ENCODE results near the gene ZNF343.
"Not testable (repeated sequence)": the region's sequence is repeated elsewhere in the genome, so short reads cannot be mapped to it uniquely, and the experiment has no call there.

Gene ZNF343

DNA sequence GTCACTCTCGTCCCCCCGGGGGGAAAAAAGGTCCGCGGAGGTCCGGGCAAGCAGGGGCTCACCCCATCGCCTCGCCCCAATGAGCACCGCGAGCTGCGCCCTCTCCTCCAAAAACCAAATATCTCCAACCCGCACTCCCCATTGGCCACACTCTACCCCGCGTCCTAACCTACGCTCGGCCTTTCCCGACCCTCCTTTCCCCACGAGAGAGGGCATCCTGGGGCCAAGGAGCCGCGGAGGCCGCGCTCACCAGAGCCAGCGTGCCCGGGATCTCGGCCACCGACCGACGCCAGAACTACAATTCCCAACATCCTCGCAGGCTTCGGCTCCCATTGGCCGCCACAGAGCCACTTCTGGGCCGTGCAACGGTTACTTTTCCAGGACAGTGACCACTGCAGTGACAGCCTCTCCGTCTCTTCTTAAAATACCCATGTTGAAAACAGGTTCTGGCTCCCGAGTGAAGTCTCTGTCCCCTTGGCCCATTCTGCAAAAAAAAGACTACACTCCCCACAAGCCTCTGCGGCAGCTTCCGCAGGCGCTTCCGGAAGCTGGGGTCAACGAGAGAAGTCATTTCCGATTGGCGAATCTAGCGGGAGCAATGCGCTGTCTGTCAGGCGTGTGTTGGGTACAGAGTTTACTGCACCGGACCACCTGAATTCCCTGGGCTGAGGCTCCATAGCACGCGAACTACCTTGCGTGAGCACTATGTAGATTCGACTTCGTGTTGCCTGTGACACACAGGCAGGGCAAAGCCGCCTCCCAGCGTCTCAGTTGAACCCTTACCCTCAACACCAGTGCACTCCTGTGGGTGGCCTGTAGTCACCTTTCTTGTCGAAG, at the start of gene ZNF343:
TSS of gene ZNF343 (minus strand) at position 285 of the 837 bp plus-strand sequence. CDS start 15,020 bp downstream, outside the sequence.
- no peak for FAIRE-seq

DNA sequence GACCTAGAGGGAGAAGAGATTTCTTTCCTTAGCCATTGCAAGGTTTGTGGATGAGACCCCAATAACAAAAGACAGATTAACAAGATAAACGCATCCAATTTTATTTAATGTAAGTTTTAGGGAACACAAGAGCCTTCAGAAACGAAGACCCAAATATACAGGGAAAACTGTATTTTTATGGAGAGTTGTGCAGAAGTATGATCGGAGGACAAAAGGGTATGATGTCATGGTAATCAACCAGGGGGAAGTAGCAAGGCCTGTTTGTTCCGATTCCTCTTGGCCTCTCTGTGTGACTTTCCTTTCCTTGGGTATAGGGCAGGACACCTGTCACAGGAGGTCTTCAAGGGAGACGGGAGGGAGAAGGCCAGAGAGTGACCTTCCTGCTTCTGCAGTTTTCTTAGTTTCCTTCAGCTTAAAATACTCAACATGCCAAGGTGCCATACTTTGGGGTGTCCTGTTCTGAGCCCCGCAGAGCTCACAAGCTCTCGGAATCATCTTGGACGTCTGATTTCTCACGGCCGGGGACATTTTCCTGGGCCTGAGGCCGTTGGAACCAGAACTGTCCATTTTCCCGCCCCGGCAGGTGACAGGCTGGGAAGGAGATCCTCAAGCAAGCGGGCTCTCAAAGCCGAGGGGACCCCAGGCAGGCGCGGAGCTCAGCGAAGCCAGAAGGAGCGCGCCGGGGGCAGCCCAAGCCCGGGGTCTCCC, 49.3 kb upstream of the ZNF343 start:
- no peak for FAIRE-seq

DNA sequence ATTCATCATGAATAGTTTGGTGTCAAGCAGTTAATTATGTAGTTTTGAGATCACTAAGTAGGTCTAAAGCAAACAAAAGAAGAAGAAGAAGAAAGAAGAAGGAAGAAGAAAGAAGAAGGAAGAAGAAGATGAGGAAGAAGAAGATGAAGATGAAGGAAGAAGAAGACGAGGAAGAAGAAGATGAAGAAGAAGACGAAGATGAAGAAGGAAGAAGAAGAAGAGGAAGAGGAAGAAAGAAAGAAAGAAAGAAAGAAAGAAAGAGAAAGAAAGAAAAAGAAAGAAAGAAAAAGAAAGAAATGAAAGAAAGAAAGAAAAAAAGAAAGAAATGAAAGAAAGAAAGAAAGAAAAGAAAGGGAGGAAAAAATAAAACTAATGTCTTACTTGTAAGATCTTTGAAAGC, 36.9 kb upstream of the ZNF343 start:
- FAIRE-seq, result no peak

DNA sequence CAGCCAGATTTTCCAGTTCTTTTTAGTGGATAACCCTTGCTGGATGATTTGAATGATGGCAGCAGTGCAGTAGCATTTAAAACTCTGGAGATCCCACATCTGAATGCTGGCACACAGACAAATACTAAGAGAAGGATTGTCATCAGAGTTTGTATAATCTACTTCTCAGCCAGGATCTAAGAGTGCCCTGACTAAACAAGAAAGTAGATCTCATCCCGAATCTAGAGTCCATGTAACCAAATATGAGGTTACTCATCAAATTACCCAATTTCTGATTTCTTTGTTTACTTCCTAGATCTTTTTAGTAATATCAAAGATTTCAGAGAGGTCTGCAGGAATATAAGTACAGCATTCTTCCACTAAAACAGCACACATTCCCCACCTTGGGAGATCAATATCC, 35.5 kb upstream of the ZNF343 start:
- no peak for FAIRE-seq

DNA sequence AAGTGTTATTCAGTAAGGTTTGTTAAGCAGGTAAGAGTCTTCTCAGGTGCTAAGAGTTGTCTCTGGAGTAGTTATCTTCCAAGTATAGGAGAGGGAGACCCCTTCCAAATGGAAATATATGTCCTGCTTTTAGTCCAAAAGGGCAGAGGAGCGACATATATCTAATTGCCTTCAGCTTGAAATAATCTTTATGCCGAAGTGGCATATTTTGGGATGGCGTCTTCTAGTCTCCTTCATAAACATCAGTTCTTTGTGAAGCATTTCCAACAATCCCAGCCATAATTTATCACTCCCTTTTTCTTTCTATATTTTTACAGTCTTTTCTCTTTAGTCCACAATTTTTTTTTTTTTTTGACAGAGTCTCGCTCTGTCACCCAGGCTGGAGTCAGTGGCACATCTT, 33.6 kb upstream of the ZNF343 start:
- FAIRE-seq, result no peak

DNA sequence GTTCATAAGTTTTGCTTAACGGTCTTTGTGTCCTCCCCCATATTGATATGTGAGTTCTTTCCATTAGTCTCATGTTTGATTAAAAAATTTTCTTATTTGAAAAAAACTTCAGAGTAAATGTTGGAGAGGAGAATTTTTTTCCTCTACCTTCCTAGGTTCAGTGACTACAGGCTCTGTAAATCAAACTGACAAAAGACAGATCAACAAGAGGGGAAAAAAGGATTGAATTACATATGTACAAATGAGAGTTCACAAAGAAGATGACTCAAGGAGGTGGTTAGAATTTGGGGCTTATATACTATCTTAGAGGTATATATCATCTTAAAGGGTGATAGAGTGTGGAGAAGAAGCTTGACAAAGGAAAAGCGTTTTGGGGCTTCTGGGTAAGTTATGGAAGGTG, 33.2 kb upstream of the ZNF343 start:
- no peak for FAIRE-seq

DNA sequence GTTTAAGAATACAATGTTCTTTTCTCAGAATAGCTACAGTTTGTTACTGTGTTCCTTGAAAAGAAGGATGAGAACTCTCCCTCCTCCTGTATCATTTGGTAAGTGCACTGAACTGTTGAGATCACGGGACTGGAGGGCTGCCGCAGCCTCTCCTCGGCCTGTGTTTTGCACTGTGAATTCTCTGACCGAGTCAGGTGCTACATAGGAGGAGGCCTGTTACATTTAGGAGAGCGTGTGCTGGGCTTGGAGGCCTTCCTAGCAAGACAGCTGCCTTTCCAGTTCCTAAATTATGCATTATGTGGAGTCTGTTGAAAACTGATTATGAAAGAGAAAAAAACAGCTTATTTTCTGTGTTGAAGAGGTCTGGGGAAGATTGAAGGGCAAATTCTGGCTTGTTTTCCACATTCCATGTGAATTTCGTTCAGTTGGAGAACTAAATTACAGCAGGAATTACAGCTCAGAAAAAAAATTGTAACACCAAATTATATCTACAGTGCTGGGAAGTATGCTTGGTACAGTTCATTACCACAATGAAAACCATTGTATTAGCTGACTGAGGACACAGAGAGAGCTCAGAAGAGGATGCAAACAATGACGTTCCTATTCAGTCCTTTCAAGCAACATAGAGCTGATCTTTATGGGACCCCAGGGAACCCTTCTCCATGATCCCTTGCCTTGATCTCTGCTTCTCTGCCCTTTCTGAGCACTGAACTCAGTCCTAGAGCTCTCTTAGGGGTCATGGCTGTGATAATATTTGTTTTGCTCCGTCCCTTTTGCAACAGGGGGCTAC, 30.4 kb upstream of the ZNF343 start:
- FAIRE-seq, result no peak

DNA sequence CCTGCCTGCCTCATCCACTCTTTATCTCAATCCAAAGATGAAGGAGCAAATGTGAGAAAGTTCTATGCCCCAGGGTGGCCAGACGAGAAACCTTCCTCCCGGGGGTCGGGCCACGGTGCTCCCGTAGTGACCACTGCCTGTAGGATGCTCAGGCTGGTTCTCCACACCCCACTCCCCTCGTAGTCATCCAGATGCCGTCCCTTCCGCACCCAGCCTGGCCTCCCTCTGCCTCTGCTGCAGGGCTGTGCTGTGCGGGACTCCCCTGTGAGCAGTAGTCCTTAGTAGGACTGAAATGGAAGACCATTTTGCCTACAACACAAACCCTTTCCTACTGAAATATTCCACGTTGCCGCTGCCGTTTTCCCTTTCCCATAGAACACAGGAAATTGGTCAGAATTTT, 29.6 kb upstream of the ZNF343 start:
- FAIRE-seq, result no peak

DNA sequence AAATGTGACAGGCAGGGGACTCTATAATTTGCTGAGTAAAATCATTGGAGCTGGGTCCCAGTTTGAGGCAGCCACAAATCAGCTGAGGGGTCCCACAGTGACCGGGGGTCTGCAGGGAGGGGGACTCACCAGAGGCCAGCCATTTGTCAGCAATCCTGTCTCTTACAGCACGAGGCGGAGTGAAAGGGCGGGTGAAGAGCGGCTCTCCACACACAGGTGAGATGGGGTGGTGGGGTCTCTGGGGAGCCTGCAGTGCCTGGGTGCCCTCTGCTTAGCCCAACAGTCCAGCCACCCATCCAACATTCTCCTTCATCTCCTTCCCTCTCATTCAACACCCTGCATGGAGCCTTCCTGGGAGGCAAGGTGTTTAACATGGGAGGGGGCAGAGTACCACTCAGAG, 28.4 kb upstream of the ZNF343 start:
- no peak for FAIRE-seq

DNA sequence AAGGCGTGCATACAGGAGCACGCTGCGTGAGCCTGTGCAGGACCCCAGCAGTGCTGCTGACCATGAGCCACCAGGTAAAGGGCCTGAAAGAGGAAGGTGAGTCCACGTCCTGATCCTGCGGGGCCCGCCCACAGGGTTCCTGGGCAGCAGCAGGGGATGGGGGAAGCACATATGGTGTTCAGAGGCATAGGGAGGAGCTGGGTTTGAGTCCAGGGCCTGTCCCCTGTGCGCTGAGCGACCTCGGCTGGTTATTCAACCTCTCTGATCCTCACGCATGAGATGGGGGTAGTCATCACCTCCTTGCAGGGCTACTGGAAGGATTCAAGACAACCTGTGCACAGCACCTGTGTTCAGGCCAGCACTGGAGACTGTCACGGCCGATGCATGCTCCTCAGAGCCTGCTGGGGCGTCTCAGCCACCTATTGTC, 27.9 kb upstream of the ZNF343 start, which contains the start of gene TMC2:
TSS of gene TMC2 (plus strand) at position 14 of the 427 bp plus-strand sequence. CDS start at position 63, 49 bp downstream.
- no peak for FAIRE-seq

DNA sequence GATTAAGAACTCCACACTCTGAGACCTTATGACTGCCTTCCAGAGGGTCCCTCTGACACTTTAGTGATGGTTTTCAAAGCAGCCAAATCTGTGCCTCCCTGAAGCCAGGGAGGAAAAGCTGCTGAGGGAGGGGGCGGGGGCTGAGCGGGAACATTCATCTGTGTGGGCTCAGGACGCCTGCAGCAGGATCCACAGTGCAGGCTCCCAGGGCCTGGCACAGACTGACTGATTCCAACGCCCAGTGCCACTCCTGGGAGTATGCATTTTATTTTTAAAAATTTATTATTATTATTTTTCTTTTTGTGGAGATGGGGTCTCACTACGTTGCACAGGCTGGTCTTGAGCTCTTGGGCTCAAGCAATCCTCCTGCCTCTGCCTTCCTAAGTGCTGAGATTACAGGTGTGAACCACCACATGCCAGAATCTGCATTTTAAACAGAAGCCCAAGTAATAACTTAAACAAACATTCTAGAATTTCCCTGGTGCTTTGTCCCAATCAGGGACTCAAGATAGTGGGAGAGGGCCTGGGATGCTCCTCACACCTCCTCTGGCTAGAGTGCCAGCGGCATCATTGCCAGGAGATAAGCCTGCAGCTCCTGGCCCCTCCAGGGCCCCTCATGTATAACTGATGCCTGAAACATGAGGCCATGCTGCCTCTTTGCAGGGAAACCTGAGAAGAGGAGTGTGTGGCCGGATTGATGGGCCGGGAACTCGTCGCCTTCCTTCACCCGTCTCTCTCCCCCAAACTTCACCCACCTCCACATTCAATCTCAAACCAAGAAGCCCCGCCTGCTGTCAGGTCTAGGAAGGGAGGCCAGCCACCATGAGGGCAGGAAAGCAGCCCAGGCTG, 27.2 kb upstream of the ZNF343 start:
- FAIRE-seq, result no peak

DNA sequence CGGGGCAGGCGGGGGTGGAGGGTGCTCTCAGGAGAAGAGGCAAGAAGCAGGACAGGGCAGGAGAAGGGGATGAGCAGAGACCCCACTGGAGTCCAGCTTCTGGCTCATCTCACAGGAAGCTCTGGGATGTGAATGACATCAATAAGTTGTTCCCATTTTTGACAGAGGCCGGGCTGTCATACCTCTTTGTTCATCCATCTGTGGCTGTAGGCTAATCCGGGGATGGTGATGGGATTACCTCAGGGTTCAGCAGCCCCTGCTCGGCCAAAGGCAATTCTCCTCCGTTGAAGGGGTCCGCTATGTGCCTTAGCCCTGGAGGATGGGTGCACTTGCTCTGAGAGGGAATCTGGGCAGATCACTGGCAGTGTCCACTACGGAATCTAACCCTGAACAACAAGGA, 24.4 kb upstream of the ZNF343 start:
- no peak for FAIRE-seq

DNA sequence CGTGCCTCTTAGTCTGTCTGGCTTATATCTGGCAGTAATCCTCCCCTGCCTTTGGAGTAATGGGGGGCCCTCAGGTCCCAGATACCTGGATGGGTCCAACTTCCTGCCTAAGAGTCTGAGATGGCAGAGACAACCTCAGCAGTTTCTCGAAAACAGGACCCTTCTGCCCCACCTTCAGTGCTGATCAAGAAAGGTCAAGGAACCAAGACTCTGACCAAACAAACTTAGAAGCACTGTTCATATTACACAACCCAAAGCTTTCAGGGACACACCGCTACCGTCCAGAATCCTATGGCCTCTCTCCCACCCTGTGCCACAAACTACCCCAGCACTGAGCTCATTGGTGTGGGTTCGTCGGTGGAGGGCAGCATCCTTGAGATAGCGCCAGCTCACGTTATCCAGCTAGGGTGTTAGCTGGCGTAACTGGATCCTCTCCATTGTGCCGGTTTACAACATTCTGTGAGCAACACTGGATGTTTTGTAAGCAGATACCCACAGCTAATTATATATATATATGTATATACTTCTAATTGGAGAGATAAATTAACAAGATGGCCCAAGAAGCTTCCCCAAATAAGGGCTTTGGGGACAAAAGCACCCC, 20.1 kb upstream of the ZNF343 start:
- FAIRE-seq, result no peak

DNA sequence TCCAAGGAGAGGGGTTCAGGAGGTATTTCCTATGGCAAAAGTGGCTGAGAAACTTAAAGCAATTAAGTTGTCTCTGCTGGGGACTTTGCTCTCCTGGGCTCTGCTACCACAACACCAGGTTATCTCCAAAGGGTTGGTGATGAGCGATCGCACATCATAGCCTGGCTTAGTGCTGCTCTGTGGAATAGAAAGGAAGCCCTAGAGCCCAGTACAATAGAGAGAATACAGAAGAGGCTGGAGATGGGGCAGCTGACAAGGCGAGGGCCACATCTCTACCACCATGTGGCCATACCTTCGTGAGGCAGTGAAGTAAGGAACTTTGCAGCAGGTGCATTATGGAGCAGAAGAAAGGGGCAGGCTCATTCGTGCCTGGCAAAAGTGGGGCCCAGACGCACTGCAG, 19.0 kb upstream of the ZNF343 start:
- no peak for FAIRE-seq

DNA sequence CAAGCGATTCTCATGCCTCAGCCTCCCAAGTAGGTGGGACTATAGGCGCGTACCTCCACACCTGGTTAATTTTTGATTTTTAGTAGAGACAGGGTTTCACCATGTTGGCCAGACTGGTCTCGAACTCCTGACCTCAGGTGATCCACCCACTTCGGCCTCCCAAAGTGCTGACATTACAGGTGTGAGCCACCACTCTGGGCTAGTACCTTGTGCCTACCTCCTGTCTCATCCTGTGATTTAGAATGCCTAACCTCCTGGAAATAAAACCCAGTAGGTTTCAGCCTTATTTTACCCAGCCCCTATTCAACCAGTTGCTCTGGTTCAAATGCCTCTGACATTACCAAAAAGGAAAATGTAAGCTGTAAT, 17.5 kb upstream of the ZNF343 start:
- FAIRE-seq, result not testable (repeated sequence)

DNA sequence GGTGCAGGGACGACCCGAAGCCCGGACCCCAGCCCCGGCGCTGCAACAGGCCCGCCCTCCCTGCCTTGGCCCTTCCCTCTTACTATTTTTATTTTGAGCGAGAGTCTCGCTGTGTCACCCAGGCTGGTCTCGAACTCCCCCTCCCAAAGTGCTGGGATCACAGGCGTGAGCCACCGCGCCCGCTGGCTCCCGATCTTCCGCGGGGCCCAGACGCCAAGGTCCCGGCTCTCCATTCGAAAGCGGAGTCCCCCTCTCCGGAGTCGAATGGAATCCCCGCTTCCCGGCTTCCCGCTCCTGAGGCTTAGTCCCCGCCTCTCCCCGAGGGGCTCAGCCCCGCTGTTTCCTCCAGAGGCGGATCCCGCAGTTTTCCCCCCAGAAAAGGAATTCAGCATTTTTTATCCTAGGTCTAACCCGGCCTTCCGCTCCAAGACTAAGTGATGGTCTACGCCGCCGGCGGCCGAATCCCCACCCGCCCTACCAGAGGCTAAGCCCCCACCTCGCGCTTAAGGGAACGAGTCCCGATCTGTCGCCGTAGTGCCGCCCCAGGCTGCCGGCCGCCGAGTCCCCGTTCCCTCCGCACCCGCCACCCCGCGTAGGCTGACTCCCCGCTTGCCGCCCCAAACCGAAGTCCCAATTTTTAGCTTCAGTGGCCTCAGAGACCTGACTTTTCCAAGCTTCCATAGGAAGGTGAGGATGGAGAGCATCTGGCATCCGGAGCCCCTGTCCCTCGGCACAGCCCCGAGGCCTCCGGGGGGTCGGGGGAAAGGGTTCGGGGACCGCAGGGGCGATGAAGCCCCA, 16.2 kb upstream of the ZNF343 start:
- FAIRE-seq, result no peak

DNA sequence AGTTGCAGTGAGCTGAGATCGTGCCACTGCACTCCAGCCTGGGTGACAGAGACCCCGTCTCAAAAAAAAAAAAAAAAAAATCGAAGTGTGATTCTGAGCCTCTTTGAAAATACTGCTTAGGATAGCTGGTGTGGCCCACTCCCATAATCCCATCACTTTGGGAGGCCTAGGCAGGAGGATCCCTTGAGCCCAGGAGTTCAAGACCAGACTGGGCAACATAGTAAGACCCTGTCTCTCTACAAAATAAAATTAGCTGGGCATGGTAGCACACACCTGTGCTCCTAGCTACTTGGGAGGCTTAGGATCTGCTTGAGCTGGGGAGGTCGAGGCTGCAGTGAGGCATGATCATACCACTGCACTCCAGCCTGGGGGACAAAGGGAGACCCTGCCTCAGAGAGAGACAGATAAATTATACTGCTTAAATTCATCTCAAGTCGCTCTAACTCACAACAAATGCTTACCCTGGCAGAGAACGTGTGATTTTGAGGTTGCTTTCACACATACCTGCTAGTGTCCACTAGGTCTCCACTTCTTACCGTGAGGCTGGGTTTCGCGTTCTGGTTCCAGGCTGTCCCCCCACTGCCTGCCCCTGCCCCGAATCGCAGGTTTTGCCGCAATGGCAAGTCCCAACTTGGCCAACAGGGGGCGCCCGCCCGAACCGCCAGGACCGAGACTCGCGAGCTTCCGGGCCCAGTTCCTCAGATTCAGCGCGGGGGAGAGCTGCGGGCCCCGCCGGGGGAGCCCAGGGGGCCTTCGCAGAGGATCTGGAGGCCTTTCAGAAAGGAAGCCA, 15.4 kb upstream of the ZNF343 start:
- no peak for FAIRE-seq

DNA sequence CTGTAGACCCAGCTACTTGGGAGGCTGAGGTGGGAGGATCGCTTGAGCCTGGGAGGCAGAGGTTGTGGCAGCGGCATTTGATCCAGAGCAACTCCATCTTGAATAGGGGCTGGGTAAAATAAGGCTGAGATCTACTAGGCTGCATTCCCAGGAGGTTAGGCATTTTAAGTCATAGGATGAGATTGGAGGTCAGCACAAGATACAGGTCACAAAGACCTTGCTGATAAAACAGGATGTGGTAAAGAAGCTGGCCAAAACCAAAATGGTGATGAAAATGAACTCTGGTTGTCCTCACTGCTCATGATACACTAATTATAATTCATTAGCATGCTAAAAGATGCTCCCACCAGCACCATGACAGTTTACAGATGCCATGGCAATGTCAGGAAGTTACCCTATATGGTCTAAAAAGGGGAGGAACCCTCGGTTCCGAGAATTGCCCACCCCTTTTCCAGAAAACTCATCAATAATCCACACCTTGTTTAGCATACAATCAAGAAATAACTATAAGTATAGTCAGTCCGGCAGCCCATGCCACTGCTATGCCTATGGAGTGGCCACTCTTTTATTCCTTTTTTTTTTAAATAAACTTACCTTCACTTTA, 14.2 kb upstream of the ZNF343 start:
- not testable (repeated sequence) for FAIRE-seq

DNA sequence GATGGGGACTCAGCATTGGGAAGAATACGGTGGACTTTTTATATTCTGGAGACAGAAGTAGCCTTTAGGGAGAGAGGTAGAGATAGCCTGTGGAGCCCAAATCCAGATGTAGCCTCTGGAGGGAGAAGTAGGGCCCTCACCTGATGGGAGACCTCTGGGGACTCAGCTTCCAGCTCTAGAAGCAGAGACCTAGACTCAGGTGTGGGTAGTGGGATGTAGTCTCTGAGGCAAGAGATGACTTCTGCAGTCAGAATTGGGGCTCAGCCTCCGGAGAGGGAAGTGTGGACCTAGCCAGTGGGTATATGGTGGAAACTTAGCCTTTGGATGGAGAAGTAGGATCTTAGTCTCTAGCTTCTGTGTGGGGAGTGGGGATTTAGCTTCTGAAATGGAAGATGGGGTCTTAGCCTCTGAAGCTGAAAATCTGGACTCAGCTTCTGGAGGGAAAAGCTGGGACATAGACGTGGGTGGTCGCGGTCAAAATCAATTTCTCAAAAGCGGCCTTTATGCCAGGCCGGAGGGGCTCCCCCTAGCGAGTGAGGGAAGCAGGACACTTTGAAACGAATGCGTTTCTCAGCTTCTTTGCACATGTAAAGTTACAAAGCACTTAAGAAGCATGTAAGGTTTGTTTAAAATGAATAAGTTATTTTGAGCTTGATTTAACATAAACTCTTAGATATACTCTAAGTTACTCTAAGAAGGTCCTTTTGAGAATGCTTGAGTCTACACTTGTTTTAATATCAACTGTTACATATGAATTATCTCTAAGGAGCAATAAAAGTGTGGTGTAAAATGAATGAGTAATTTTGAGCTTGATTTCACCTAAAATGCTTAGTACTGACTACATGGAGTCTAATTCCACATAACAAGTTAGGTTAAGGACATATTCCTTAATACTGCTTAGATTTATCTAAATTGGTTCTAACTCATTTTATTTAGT, 12.9 kb upstream of the ZNF343 start:
- FAIRE-seq, result no peak
